NCI-H187 treated with DMSO at 0.1 percent for 48 hours (cell line): Measurements from ENCODE around the gene NCKAP1.
"Not testable (repeated sequence)": the region's sequence is repeated elsewhere in the genome, so short reads cannot be mapped to it uniquely, and the experiment has no call there.

Source experiments
- DNase-seq: peaks from one replicate; lab custom pipeline; 2025; lab: John Stamatoyannopoulos, UW

The NCKAP1 gene

GRCh38 chr2:183035954-183036669 lies 2.1 kb downstream of the NCKAP1 start:
- DNase-seq: no peak

DNA sequence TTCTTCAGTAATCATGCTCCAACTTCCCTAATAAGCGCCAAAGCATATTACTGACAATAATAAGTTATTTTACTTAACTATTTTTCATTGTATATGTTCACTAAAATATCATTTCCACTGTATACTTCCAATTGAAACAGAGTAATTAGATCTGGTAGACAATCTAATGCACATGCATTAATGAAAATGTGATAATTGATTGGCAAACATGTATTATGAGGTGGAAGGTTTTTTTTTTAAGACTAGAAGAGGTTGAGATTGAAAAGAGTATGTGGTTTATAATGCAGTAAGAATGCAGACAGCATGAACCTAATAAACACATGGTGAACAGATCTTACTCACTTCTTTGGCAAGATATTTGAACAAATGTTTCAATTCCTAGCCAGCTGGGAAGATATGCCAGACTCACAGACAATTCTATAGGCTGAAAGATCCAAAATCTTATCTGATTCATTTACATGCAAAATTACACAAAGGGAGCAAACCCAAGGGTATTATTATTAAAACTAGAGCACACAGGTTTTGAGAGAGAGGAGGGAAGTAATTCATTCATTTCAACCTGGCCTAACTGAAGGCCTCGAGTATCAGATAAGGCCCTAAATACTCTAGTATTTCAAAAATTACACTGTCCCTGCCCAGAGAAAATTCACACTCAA lies 2.8 kb downstream of the NCKAP1 start:
- DNase-seq: no peak

GRCh38 chr2:183034806-183035205 lies 3.5 kb downstream of the NCKAP1 start:
- no peak for DNase-seq

DNA sequence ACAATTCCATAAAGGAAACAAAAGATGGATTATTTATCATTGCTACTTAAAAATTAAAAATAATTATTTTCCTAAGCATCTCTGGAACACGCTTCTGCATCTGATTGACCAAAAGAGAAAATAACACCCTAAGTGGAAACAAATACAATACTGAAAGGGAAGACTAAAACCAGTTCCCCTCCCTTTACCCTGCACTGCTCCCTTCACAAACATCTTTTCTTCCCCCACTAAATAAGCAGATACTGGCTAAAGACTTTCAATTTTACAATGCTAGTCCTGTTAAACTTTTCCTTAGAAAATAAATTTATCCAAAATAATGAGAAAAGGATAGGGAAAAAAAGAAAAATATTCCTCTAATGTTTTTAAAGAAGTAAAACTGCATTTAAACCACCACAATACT lies 4.3 kb downstream of the NCKAP1 start:
- no peak for DNase-seq

- DNase-seq: no peak
Observed at GRCh38 chr2:183031911-183032794, 6.1 kb downstream of the NCKAP1 start.

- DNase-seq: no peak
Observed at GRCh38 chr2:183029219-183029618, 9.0 kb downstream of the NCKAP1 start.

- DNase-seq: no peak
Observed at GRCh38 chr2:183028108-183028507, 10.1 kb downstream of the NCKAP1 start.

- DNase-seq: no peak
Observed at GRCh38 chr2:183027443-183027842, 10.8 kb downstream of the NCKAP1 start.

GRCh38 chr2:183026424-183026823 lies 11.8 kb downstream of the NCKAP1 start:
- no peak for DNase-seq

- no peak for DNase-seq
Observed at GRCh38 chr2:183025993-183026392, 12.3 kb downstream of the NCKAP1 start.

- no peak for DNase-seq
Observed at GRCh38 chr2:183024339-183025095, 13.7 kb downstream of the NCKAP1 start.

- no peak for DNase-seq
Observed at GRCh38 chr2:183022711-183023110, 15.5 kb downstream of the NCKAP1 start.

DNA sequence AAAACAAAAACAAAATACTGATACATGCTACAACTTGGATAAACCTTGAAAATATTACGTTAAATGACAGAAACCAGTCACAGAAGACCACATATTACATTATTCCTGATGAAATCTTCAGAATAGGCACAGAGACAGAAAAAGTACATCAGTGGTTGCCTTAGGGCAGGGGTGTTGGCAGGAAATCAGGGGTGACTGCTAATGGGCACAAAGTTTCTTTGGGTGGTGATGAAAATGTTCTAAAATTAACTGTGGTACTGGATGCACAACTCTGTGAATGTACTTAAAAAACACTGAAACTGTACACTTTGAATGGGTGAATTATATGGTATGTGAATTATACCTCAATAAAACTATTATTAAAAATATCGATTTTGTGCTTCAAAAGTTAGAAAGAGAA lies 16.6 kb downstream of the NCKAP1 start:
- DNase-seq: no peak

GRCh38 chr2:183019718-183020442 lies 18.4 kb downstream of the NCKAP1 start:
- no peak for DNase-seq

- DNase-seq: not testable (repeated sequence)
Observed at GRCh38 chr2:183017845-183018244, 20.4 kb downstream of the NCKAP1 start.

DNA sequence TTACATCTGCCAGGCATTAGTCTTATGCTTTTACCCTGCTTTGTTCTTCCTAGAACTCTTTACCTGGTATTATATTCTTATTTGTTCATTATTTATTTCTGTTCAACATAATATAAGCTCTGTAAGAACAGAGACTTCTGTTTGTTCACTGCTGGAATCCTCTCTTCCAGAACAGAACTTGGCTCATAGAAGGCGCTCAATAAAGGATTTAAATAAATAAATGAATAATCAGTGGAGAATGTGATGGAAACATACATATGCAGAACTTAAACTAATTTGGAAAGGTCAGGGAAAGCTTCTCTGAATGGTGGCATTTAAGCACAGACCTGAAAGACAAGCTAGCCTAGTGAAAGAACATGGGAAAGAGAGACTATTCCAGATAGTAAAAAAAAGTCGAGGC lies 24.3 kb downstream of the NCKAP1 start:
- DNase-seq: no peak

DNA sequence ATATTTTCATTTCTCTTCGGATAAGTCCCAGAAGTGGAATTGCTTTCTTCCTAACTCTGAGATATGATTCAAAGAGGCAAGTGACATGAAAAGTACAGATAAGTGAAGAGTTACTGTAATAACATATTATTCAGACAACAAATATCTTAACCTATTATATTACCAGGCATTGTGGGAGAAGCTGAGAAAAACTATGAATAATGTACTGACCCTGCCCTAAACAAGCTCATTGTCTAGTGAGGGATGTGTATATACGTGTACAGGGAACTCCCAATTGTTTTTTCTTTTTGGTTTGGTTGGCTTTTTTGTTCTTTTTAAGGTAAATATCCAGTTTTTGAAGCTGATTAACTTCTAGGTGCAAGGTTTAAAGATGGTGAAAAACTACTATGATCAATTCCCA lies 26.5 kb downstream of the NCKAP1 start:
- DNase-seq: no peak

- no peak for DNase-seq
Observed at GRCh38 chr2:183010112-183010511, 28.1 kb downstream of the NCKAP1 start.

DNA sequence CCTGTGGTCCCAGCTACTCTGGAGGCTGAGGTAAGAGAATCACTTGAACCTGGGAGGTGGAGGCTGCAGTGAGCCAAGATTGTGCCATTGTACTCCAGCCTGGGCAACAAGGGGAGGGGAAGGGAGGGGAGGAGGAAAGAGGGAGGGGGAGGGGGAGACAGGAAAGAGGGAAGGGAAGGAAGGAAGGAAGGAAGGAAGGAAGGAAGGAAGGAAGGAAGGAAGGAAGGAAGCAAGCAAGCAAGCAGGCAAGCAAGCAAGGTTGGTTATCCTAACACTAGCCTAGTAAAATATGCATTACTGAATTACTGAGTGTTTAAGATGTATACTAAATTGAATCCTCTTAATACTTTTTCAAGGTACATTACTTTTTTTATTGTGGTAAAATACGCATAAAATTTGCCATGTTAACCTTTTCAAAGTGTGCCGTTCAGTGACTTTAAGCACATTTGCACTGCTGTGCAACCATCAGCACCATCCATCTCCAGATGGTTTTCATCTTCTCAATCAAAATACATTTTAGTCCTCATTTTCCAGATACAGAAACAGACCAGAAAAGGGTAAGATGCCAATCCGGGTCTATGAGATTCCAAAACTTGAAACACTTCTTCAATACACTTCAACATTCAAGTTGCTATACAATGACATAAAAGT lies 28.9 kb downstream of the NCKAP1 start:
- DNase-seq: no peak

DNA sequence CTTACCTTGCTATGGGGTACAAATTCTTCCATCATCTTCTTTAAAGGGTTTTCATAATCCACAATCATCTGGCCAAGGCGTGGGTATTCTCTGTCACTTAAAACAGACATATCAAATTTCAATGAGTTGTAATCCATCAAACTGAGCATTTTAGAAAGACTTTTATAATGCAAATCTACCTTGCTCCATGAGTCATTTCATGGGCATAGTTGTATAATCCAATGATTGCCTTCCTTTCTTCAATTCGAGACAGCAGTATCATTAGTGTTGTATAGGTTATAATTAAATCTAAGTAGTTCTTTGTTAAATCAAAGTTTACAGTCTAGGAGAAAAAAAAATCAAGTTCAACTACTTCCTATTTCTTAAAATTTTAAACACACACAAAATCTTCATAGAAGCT lies 36.3 kb downstream of the NCKAP1 start:
- DNase-seq: no peak

DNA sequence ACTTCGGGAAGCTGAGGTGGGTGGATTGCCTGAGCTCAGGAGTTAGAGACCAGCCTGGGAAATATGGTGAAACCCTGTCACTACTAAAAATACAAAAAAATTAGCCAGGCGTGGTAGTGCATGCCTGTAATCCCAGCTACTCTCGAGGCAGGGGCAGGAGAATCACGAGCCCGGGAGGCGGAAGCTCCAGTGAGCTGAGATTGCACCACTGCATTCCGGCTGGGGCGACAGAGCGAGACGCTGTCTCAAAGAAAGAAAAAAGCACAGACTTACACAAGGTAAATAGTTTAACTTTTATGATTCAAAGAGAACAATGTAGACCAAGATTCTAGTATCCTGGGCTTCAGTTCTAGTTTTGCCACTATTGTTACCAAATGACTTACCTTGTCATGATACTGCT lies 37.4 kb downstream of the NCKAP1 start:
- no peak for DNase-seq
